GM19043 (cell line): ENCODE data around the gene KCNB1.
"Not testable (repeated sequence)": the region's sequence is repeated elsewhere in the genome, so short reads cannot be mapped to it uniquely, and the experiment has no call there.

Experiments used
- ATAC-seq: cut with Tn5 transposase; IDR thresholded peaks from one replicate; pipeline ENCODE4 v1.9.1; 2021; ENCODE audit warnings: low read depth; ENCODE audit not compliant: unreplicated experiment

KCNB1 gene

GRCh38 chr20:49336786-49337185, 145.7 kb downstream of the KCNB1 start:
- no peak for ATAC-seq

DNA sequence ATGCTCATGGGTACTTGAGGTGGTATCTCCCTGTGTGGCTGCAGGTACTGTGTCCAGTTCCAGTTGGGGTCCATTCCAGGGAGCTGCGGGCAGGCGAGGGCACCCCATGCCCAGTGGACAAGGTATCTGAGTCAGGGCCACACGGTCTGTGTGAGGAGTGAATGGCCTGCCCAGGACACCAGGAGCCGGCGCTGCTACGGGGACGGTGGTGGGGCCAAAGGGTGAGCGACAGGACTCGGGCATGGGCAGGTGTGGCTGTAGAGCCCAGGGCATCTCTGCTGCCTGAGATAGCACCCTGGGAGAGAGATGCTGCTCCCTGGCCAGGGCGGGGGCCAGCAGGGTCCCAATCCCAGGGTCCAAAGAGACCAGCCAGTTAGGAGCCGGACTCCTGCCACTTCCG, 147.0 kb downstream of the KCNB1 start:
- no peak for ATAC-seq

DNA sequence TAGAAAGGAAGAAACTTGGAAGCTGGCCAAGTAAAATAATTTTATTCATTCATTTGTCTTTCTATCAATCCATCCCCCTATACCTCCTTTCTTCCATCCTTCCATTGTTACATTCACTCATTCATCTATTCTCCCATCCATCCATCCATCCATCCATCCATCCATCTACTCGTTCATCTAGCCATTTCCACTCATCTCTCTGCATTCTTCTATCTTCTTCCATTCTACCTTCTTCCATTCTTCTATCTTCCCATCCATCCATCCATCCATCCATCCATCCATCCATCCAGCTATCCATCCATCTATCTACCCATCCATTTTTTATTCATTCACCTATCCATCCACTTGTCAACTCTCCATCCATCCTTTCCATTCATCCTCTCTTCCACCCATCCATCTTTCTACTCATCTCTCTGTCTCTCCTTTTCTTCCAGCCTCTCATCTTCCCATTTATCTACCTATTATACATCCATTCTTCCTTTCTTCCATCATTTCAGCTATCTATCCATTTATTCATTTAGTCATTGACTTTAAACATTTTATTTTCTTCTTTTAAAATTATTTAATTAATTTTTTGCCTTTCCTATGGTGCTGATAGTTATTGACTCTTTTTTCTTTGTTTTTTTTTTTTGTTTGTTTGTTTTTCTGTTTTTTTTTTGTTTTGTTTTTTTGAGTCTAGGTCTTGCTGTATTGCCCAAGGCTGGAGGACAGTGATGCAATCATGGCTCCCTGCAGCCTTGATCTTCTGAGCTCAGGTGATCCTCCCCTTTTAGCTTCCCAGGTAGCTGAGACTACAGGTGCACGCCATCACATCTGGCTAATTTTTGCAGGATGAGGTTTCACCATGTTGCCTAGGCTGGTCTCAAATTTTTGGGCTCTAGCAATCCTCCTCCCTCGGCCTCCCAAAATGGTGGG, 151.5 kb downstream of the KCNB1 start:
- ATAC-seq, result no peak

DNA sequence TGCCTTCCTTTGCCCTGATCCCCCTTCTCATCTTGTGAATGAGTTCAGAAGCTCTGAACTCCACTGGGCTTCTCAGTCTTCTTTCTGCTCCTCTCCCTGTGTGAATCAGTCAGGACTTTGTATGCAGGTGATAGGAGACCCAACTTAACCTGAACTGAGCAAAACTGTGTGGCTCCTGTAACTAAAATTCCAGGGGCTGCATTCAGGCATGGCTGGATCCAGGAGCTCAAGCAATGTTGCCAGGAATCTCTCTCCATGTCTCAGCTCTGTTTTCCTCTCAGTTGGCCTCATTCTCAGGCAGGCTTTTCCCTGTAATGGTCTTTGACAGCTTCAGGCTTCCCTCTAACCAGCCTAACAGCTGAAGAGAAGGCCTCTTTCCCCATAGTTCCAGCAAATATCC, 153.7 kb downstream of the KCNB1 start:
- ATAC-seq, result no peak

- no peak for ATAC-seq
Observed at GRCh38 chr20:49326026-49326425, 156.4 kb downstream of the KCNB1 start.

DNA sequence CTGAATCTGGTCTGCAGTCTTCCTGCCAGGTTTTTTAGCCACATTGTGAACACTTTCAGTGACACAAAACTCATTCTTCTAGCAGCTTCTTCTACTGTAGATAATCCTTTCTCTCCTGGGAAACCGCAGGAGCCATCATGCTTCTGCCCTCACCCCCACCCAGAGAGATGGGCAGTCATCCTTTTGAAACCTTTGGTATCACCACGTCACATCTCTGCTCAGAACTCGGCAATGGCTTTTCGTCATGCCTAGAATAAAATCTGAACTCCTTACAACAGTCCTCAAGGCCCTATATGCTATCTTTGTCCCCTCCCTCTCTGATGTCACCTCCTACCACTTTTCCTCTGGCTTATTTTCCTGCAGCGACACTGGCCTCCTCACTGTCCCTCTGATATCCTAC, 158.2 kb downstream of the KCNB1 start:
- ATAC-seq, result no peak

- ATAC-seq, result no peak
Observed at GRCh38 chr20:49323622-49324238, 158.7 kb downstream of the KCNB1 start.

DNA sequence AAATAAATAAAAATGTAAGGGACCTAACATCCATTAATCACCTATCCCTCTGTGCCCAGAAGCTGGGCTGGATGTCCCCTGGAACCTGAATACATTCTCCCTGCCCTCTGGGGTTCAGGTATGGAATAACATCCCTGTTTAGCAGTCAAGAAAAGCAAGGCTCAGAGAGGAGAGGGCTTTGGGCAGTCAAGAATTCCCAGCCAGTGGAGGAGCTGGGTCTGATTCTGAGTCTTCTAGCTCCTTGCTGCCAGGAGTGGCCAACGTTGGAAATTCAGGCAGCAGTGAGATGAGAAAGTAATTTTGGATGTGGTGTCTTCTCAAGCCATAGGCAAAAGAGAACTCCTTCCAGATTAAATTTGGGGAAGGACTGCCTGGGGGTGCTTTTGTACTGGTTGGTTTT, 162.0 kb downstream of the KCNB1 start:
- no peak for ATAC-seq

GRCh38 chr20:49319208-49319809, 163.2 kb downstream of the KCNB1 start:
- ATAC-seq, result no peak

GRCh38 chr20:49318430-49319207, 163.8 kb downstream of the KCNB1 start:
- no peak for ATAC-seq

DNA sequence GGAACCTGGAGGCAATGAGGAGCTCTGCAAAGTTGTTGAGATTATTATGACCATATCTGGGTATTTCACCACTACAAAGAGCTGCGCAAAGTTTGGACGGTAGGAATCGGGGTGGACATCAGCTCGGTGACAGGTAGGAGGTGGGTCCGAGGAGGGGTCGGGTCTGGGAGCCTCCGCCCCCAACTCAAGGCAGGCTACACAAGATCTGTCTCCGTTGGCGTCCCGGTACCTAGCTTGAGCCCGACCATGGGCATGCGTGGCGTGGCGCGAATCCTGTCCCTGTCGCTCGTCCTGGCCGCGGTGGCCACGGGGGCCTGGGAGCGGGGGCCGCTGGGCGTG, 164.4 kb downstream of the KCNB1 start:
- no peak for ATAC-seq

GRCh38 chr20:49316704-49317103, 165.8 kb downstream of the KCNB1 start:
- no peak for ATAC-seq

- ATAC-seq, result no peak
Observed at GRCh38 chr20:49315580-49315979, 166.9 kb downstream of the KCNB1 start.

GRCh38 chr20:49314052-49314451, 168.4 kb downstream of the KCNB1 start:
- ATAC-seq, result not testable (repeated sequence)
